ENCODE measurements around the gene TBL1Y.
"Not testable (repeated sequence)": the region's sequence is repeated elsewhere in the genome, so short reads cannot be mapped to it uniquely, and the experiment has no call there.

DNA sequence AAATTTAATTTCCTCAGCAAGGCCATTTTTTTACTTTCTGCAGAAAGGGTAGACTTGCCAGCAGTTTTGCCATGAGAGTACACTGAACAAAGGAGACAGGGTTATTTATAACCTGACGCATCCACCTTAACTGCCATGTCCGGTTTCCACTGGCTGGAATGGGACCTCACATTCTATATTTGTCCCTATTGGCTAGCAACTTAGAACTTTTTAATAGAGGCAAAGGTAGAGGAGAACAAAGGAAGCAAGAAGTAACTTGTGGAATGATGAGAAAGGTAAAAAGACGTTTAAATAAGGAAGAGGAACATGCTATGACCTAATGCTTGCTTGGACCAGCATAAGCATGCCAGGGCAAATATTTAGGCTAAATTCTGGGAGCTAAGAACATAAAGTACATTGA, 142.0 kb downstream of the TBL1Y start:
- TF ChIP-seq, protein P1, sequence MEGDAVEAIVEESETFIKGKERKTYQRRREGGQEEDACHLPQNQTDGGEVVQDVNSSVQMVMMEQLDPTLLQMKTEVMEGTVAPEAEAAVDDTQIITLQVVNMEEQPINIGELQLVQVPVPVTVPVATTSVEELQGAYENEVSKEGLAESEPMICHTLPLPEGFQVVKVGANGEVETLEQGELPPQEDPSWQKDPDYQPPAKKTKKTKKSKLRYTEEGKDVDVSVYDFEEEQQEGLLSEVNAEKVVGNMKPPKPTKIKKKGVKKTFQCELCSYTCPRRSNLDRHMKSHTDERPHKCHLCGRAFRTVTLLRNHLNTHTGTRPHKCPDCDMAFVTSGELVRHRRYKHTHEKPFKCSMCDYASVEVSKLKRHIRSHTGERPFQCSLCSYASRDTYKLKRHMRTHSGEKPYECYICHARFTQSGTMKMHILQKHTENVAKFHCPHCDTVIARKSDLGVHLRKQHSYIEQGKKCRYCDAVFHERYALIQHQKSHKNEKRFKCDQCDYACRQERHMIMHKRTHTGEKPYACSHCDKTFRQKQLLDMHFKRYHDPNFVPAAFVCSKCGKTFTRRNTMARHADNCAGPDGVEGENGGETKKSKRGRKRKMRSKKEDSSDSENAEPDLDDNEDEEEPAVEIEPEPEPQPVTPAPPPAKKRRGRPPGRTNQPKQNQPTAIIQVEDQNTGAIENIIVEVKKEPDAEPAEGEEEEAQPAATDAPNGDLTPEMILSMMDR (IDR thresholded peaks at IDR 0.05; ENCODE audit: low read depth, low read length), result not testable (repeated sequence)
- TF ChIP-seq EZH2phosphoT487 (IDR thresholded peaks at IDR 0.05; ENCODE audit: low read depth), result not testable (repeated sequence)

All from OCI-LY3 (cell line).